Measurements from ENCODE around the gene PSG5.
"Not testable (repeated sequence)": the region's sequence is repeated elsewhere in the genome, so short reads cannot be mapped to it uniquely, and the experiment has no call there.

PSG5 gene

DNA sequence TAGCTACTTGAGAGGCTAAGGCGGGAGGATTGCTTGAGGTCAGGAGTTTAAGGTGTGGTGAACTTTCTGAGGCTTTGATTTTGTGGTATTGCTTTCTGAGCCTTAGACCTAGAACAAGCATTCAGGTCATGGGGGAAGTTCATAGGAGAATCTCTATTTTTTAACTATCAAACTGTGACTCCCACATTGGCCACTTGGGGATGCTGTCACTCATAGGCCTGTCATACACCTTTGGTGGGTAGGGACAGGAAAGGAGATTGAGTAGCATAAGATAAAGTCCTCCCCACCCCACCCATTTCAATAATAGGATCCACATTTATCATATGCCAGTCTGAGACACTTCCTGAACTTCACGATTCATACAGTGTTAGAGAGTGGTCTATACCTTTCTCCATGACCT, 62.0 kb downstream of the PSG5 start:
- no peak overlapping the region for H3K4me3 ChIP-seq (ENCODE audit: low read depth, low read length)
- DNase-seq (ENCODE audit: low read depth) = no peak

DNA sequence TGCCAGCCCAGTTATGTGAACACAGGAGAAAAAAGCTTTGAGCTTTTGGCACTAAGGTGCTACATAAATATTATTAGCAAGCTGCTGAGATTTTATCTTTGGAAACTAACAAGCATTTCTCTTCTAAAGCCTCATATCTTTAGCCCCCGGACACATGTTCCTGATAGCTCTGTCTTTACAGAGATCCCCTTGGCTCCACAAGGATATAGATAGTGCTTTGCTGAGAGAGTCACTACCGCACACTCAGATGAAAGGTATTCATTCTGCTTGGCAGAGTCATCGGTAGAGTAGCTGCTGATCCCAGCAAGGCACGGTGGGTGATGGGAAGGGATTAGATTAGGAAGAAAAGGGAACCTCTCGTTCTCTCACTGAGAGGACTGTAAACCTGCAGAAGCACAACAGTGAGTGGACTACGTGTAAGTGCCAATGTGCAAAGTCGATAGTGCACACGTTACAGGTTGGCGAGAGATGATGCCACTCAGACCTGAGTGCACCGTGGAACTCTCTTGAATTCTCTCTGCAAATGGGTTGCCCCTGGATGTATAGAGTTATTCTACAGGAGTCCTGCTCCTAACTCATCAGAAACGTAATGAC, 65.8 kb downstream of the PSG5 start:
- H3K4me3 ChIP-seq (ENCODE audit: low read depth, low read length); DNase-seq (ENCODE audit: low read depth): not testable (repeated sequence)

More for the DNA sequence above, 62.0 kb downstream of the PSG5 start:
- TF ChIP-seq, protein P1, sequence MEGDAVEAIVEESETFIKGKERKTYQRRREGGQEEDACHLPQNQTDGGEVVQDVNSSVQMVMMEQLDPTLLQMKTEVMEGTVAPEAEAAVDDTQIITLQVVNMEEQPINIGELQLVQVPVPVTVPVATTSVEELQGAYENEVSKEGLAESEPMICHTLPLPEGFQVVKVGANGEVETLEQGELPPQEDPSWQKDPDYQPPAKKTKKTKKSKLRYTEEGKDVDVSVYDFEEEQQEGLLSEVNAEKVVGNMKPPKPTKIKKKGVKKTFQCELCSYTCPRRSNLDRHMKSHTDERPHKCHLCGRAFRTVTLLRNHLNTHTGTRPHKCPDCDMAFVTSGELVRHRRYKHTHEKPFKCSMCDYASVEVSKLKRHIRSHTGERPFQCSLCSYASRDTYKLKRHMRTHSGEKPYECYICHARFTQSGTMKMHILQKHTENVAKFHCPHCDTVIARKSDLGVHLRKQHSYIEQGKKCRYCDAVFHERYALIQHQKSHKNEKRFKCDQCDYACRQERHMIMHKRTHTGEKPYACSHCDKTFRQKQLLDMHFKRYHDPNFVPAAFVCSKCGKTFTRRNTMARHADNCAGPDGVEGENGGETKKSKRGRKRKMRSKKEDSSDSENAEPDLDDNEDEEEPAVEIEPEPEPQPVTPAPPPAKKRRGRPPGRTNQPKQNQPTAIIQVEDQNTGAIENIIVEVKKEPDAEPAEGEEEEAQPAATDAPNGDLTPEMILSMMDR (IDR thresholded peaks at IDR 0.05; ENCODE audit: control insufficient read depth, extremely low read depth, insufficient read depth) = no peak

DNA sequence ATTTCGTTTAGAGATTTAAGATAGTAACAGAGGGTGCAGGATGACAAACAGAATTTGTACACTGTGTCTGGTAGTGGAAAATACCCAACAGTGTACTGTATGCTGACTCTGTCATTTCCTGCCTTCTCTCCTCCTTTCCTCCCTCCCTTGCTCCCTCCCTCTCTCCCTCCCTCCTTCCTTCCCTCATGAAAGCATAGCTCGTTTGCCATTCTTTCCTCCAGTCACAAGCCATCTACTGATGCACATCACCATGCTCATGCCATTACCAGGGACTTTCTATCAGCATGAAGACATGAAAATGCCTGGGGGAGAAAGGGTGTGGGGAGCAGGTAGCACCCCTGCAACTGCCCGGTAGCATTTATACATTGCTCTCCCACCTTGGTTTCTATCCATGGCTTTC, 66.8 kb downstream of the PSG5 start:
- H3K4me3 ChIP-seq (ENCODE audit: low read depth, low read length); DNase-seq (ENCODE audit: low read depth): not testable (repeated sequence)

Measured in LNCaP clone FGC (cell line).